ENCODE results near the gene PTPRT.

GRCh38 chr20:42795111-42795695 lies 394.5 kb downstream of the PTPRT start:
- TF ChIP-seq CTCF (IDR thresholded peaks at IDR 0.05) = no peak
- TF ChIP-seq POLR2AphosphoS5 (IDR thresholded peaks at IDR 0.05) = no peak
- TF ChIP-seq POLR2A (IDR thresholded peaks at IDR 0.05) = no peak
- no peak for TF ChIP-seq EP300 (IDR thresholded peaks at IDR 0.05; ENCODE audit: low read depth)

All from transverse colon (tissue), 4 donors.